ENCODE results near the gene TATDN3. TPM values are rescaled to one million over a fixed set of nuclear protein-coding genes. Genes with fewer than 3 reads are reported as not detected.
A peak's percentile ranks its signal among the peaks of the same experiment; 100 is the strongest.
"Not testable (repeated sequence)": the region's sequence is repeated elsewhere in the genome, so short reads cannot be mapped to it uniquely, and the experiment has no call there.

Gene TATDN3
- polyA plus RNA-seq, 1 donor from 2014 or later = 72.0 TPM

- Histone ChIP-seq H3K4me3 (ENCODE audit: low read length) (peak overlapping the region; percentile 19), H3K79me2 (replicated peaks; ENCODE audit: insufficient read depth, low read length) (peaks cover 42% of the 10 kb centered on the region)
- not testable (repeated sequence) for H3K27ac ChIP-seq (ENCODE audit: low read length); H3K9me2 ChIP-seq (ENCODE audit: insufficient read depth, low read length); H3K4me2 ChIP-seq (ENCODE audit: low read length); H4K20me1 ChIP-seq (ENCODE audit: insufficient read depth); H3K9ac ChIP-seq (ENCODE audit: low read length); H3F3A ChIP-seq (ENCODE audit: insufficient read depth, low read length, poor library complexity, severe bottlenecking); H2AFZ ChIP-seq (ENCODE audit: low read depth, low read length); H3K9me3 ChIP-seq (ENCODE audit: low read length); H3K36me3 ChIP-seq (ENCODE audit: insufficient read depth, low read length); H3K27me3 ChIP-seq (ENCODE audit: insufficient read depth, low read depth, low read length)
These were observed 71.7 kb downstream of the TATDN3 start for GRCh38 chr1:212863345-212863744.

GRCh38 chr1:212864201-212864600, 72.5 kb downstream of the TATDN3 start:
- no peak overlapping the region for H3K27ac ChIP-seq (ENCODE audit: low read length)
- peaks cover 4% of the 10 kb centered on the region for H3K36me3 ChIP-seq (ENCODE audit: insufficient read depth, low read length)
- H3K27me3 ChIP-seq (ENCODE audit: insufficient read depth, low read depth, low read length) = no peaks in the 10 kb centered on the region
- H2AFZ ChIP-seq (ENCODE audit: low read depth, low read length) = no peak overlapping the region
- H3K4me3 ChIP-seq (ENCODE audit: low read length) = peak overlapping the region; percentile 19
- H4K20me1 ChIP-seq (ENCODE audit: insufficient read depth) = no peaks in the 10 kb centered on the region
- H3K9me2 ChIP-seq (ENCODE audit: insufficient read depth, low read length) = no peaks in the 10 kb centered on the region
- no peak overlapping the region for H3K9ac ChIP-seq (ENCODE audit: low read length)
- H3F3A ChIP-seq (ENCODE audit: insufficient read depth, low read length, poor library complexity, severe bottlenecking) = no peaks in the 10 kb centered on the region
- no peak overlapping the region for H3K4me2 ChIP-seq (ENCODE audit: low read length)
- no peaks in the 10 kb centered on the region for H3K9me3 ChIP-seq (ENCODE audit: low read length)
- TF ChIP-seq REST (IDR thresholded peaks at IDR 0.05; ENCODE audit: borderline replicate concordance) (no peak), EZH2 (IDR thresholded peaks at IDR 0.05; ENCODE audit: borderline replicate concordance, insufficient read depth, low read length, poor library complexity, severe bottlenecking) (no peak), MXI1 (conservative IDR thresholded peaks at IDR 0.05; ENCODE audit: poor library complexity, severe bottlenecking) (no peak), CTCF (IDR thresholded peaks at IDR 0.05; ENCODE audit: poor library complexity, severe bottlenecking) (no peak)
- H3K79me2 ChIP-seq (replicated peaks; ENCODE audit: insufficient read depth, low read length) = peaks cover 34% of the 10 kb centered on the region

Small RNA genes within 50 kb of the gene (small RNA-seq; reads per million reads assigned to genes)
- gene AC104333.1 = 0 reads per million in 3 experiments
- 0 reads per million in 3 experiments for gene AC104333.2

Other genes with a start within 250 kb of the TATDN3 start
- gene ATF3, start 183.1 kb upstream of the TATDN3 start, polyA plus RNA-seq = 3.4 and 7.2 TPM in 2 replicates
- 0.82 and 3.0 TPM in 2 replicates for gene BATF3, start 92.1 kb upstream of the TATDN3 start, polyA plus RNA-seq
- 34.0 and 40.4 TPM in 2 replicates for gene NSL1, start 117 bp upstream of the TATDN3 start, polyA plus RNA-seq
- gene SPATA45, start 55.8 kb downstream of the TATDN3 start, polyA plus RNA-seq = 1.8 TPM in 1 of 2 replicates, not detected in the other
- gene FLVCR1, start 66.4 kb downstream of the TATDN3 start, polyA plus RNA-seq = 37.8 and 42.1 TPM in 2 replicates
- 65.2 and 69.5 TPM in 2 replicates for gene VASH2, start 158.6 kb downstream of the TATDN3 start, polyA plus RNA-seq
- gene ANGEL2, start 224.0 kb downstream of the TATDN3 start, polyA plus RNA-seq = 58.7 and 60.7 TPM in 2 replicates

All from neural cell (in vitro differentiated cells).